ENCODE data around the gene DPY19L1. TPM values are rescaled to one million over a fixed set of nuclear protein-coding genes. Genes with fewer than 3 reads are reported as not detected.

DPY19L1 gene
- 52.6 TPM for total RNA-seq

DNA sequence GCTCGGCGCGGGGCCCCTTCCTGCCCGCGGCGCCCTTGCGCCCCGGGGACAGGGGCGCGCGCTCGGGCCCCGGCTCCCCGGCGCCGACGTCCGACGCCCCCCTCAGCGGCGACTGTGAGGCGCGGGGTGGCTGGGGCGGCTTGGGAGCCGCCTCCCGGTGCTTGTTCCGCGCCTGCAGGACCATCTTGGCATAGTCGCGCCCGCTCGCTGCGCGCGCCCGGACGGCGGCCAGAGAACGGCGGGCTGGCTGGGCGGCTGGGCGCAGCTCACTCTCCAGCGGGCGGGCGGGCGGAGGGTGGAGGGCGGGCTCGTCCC is at the start of gene DPY19L1:
DPY19L1 (minus strand) TSS at position 275 of the 315 bp plus-strand sequence; CDS start at position 184, 91 bp downstream.

Small RNA genes lying within 50 kb of the gene (small RNA-seq; reads per million reads assigned to genes)
- 0.49 reads per million, percentile 43 among the genes with 10 or more reads in this experiment for gene MIR548N (ENCODE audit: low replicate concordance)
- not detected for gene RF00322 (ENCODE audit: low replicate concordance)

Other genes with a start within 250 kb of the DPY19L1 start
- not detected for gene TBX20, start 216.6 kb upstream of the DPY19L1 start, total RNA-seq